ENCODE data around the gene TMEM161B.
"Not testable (repeated sequence)": the region's sequence is repeated elsewhere in the genome, so short reads cannot be mapped to it uniquely, and the experiment has no call there.

TMEM161B gene

GRCh38 chr5:88268385-88269184 is at the start of gene TMEM161B:
Gene TMEM161B, minus strand, starts transcription at chr5:88268845. Its CDS starts 122 bp downstream, at chr5:88268723.
- FAIRE-seq: peak; percentile 50

GRCh38 chr5:88304356-88304755 is 35.7 kb upstream of the TMEM161B start:
- FAIRE-seq: no peak

- no peak for FAIRE-seq
Observed at GRCh38 chr5:88298425-88298824, 29.8 kb upstream of the TMEM161B start.

- no peak for FAIRE-seq
Observed at GRCh38 chr5:88290801-88291200, 22.2 kb upstream of the TMEM161B start.

GRCh38 chr5:88288528-88289197 is 20.0 kb upstream of the TMEM161B start:
- FAIRE-seq: no peak

- FAIRE-seq: no peak
Observed at GRCh38 chr5:88287846-88288527, 19.3 kb upstream of the TMEM161B start.

GRCh38 chr5:88287302-88287701 is 18.7 kb upstream of the TMEM161B start:
- FAIRE-seq: no peak

GRCh38 chr5:88283690-88284089 is 15.0 kb upstream of the TMEM161B start:
- no peak for FAIRE-seq

GRCh38 chr5:88281322-88281721 is 12.7 kb upstream of the TMEM161B start:
- FAIRE-seq: no peak

- no peak for FAIRE-seq
Observed at GRCh38 chr5:88279584-88279983, 10.9 kb upstream of the TMEM161B start.

GRCh38 chr5:88276378-88276777 is 7.7 kb upstream of the TMEM161B start:
- no peak for FAIRE-seq

GRCh38 chr5:88275581-88275980 is 6.9 kb upstream of the TMEM161B start:
- no peak for FAIRE-seq

GRCh38 chr5:88269222-88269771 is 652 bp upstream of the TMEM161B start:
- FAIRE-seq: no peak

GRCh38 chr5:88264565-88264964 is 4.1 kb downstream of the TMEM161B start:
- not testable (repeated sequence) for FAIRE-seq

- FAIRE-seq: no peak
Observed at GRCh38 chr5:88263349-88263748, 5.3 kb downstream of the TMEM161B start.

GRCh38 chr5:88262116-88262515 is 6.5 kb downstream of the TMEM161B start:
- FAIRE-seq: no peak

- no peak for FAIRE-seq
Observed at GRCh38 chr5:88258636-88259035, 10.0 kb downstream of the TMEM161B start.

GRCh38 chr5:88256872-88257271 is 11.8 kb downstream of the TMEM161B start:
- FAIRE-seq: no peak

GRCh38 chr5:88256037-88256436 is 12.6 kb downstream of the TMEM161B start:
- no peak for FAIRE-seq

GRCh38 chr5:88254320-88254719 is 14.3 kb downstream of the TMEM161B start:
- no peak for FAIRE-seq

- FAIRE-seq: no peak
Observed at GRCh38 chr5:88251048-88251711, 17.5 kb downstream of the TMEM161B start.

GRCh38 chr5:88250010-88250409 is 18.6 kb downstream of the TMEM161B start:
- no peak for FAIRE-seq

Data from endometrium (tissue), 2 donors.